B cell (primary cell): ENCODE data around the gene SLC35E1. TPM values are rescaled to one million over a fixed set of nuclear protein-coding genes. Genes with fewer than 3 reads are reported as not detected.

ENCODE experiments used
- ATAC-seq: fragments of 200-7000 bp; cut with Tn5 transposase; one replicate; pipeline ENCODE4 v1.10.0; 2021; ENCODE audit warnings: low read depth, mild to moderate bottlenecking, moderate number of reproducible peaks, moderate library complexity
- CTCF ChIA-PET: fragments of 350-600 bp; sonication (Branson Sonifier 250); formaldehyde crosslinking; loops from one replicate; lab custom pipeline; 2021; ENCODE audit warnings: antibody characterized with exemption, inconsistent platforms; lab: Charles Lee
- POLR2A ChIA-PET: fragments of 350-600 bp; sonication (Branson Sonifier 250); formaldehyde crosslinking; loops from one replicate; lab custom pipeline; 2021; ENCODE audit warnings: antibody characterized with exemption; lab: Charles Lee
- DNase-seq: peaks from one replicate; pipeline ENCODE4 v3.0.0; 2013
- H2AFZ ChIP-seq: 2 replicates; pipeline ENCODE4 v1.6.1; 2012; ENCODE audit warnings: mild to moderate bottlenecking, low read depth, low read length; ENCODE audit not compliant: insufficient read depth, poor library complexity, severe bottlenecking
- H3K27ac ChIP-seq, 2 donors: 1 replicate in 1 of 2; 2 replicates in 1 of 2; pipeline ENCODE4 v1.5.1; 2012 to 2013; ENCODE audit warnings: low read length in 2 of 2, mild to moderate bottlenecking in 2 of 2, moderate library complexity in 1 of 2
- H3K27me3 ChIP-seq, 4 experiments: fragments of 200-600 bp in 1 of 4; sonication (generic) in 1 of 4; replicated peaks in 1 of 4; 1 replicate in 2 of 4; 2 replicates in 2 of 4; pipeline versions ENCODE4 v1.6.1 to v1.7.0; 2013 to 2016; ENCODE audit warnings: low read length in 3 of 4, mild to moderate bottlenecking in 2 of 4, mixed read lengths in 1 of 4, moderate library complexity in 1 of 4; ENCODE audit not compliant: insufficient read depth in 4 of 4, control insufficient read depth in 3 of 4; ENCODE audit errors: control extremely low read depth in 1 of 4
- H3K36me3 ChIP-seq, 2 experiments: replicated peaks in 1 of 2; 1 replicate in 1 of 2; 2 replicates in 1 of 2; pipeline versions ENCODE4 v1.6.1 to v1.7.1; 2013; ENCODE audit warnings: low read length in 1 of 2; ENCODE audit not compliant: insufficient read depth in 2 of 2, control insufficient read depth in 1 of 2; ENCODE audit errors: control extremely low read depth in 1 of 2, extremely low read depth in 1 of 2
- H3K4me1 ChIP-seq, 2 donors: fragments of 200-600 bp in 1 of 2; sonication (generic) in 1 of 2; 1 replicate in 1 of 2; 2 replicates in 1 of 2; pipeline versions ENCODE4 v1.5.1 to v1.6.1; 2013 to 2017; ENCODE audit warnings: low read length in 2 of 2; ENCODE audit not compliant: control insufficient read depth in 2 of 2, insufficient read depth in 2 of 2
- H3K4me2 ChIP-seq: replicated peaks from 2 replicates; pipeline ENCODE3; 2012; ENCODE audit warnings: mild to moderate bottlenecking, low read depth, low read length; ENCODE audit not compliant: poor library complexity, severe bottlenecking
- H3K4me3 ChIP-seq, 5 experiments: fragments of 200-600 bp in 1 of 5; sonication (generic) in 1 of 5; 1 replicate in 3 of 5; 2 replicates in 2 of 5; pipeline versions ENCODE4 v1.5.1 to v1.7.0; 2011 to 2016; ENCODE audit warnings: low read length in 4 of 5, mild to moderate bottlenecking in 4 of 5, low read depth in 2 of 5, control low read depth in 1 of 5, moderate library complexity in 1 of 5; ENCODE audit not compliant: insufficient read depth in 1 of 5; ENCODE audit errors: control extremely low read depth in 1 of 5, extremely low read depth in 1 of 5
- H3K79me2 ChIP-seq: fragments of 200-600 bp; sonication (generic); one replicate; pipeline ENCODE4 v1.6.0; 2016; ENCODE audit warnings: low read length; ENCODE audit not compliant: control insufficient read depth, insufficient read depth
- H3K9ac ChIP-seq: fragments of 200-600 bp; sonication (generic); 2 replicates; pipeline ENCODE4 v1.6.1; 2017; ENCODE audit warnings: mild to moderate bottlenecking, low read length, moderate library complexity
- H3K9me3 ChIP-seq, 3 donors: one replicate each; pipeline versions ENCODE4 v1.6.1 to v1.7.1; 2013; ENCODE audit warnings: low read length in 2 of 3; ENCODE audit not compliant: control insufficient read depth in 2 of 3, insufficient read depth in 1 of 3; ENCODE audit errors: control extremely low read depth in 1 of 3
- H4K20me1 ChIP-seq: 2 replicates; pipeline ENCODE4 v1.6.0; 2012; ENCODE audit warnings: mild to moderate bottlenecking, low read length; ENCODE audit not compliant: insufficient read depth, control insufficient read depth, poor library complexity, severe bottlenecking
- H3K27ac Mint-ChIP-seq: one replicate; pipeline ENCODE4 v1.8.0; 2021; ENCODE audit warnings: mixed read lengths
- H3K27me3 Mint-ChIP-seq: one replicate; pipeline ENCODE4 v1.8.0; 2021; ENCODE audit warnings: mixed read lengths
- H3K4me1 Mint-ChIP-seq: one replicate; pipeline ENCODE4 v1.8.0; 2021; ENCODE audit warnings: mixed read lengths
- H3K4me3 Mint-ChIP-seq: one replicate; pipeline ENCODE4 v1.8.0; 2021; ENCODE audit warnings: mixed read lengths
- H3K9me3 Mint-ChIP-seq: one replicate; pipeline ENCODE4 v1.8.0; 2022; ENCODE audit warnings: mixed read lengths; ENCODE audit not compliant: insufficient read depth
- CTCF ChIP-seq: fragments of 200-600 bp; IDR thresholded peaks from one replicate; pipeline ENCODE4 v1.8.0; 2022; ENCODE audit warnings: antibody characterized with exemption, mild to moderate bottlenecking
- EZH2 ChIP-seq: IDR thresholded peaks from 2 replicates; pipeline ENCODE4 v1.6.1; 2012; ENCODE audit warnings: borderline replicate concordance, low read depth, mild to moderate bottlenecking, moderate library complexity, low read length; ENCODE audit not compliant: insufficient read depth, poor library complexity, severe bottlenecking
- WGBS: methylation state at CpG from one replicate; pipeline ENCODE4 v1.1.5; 2013; ENCODE audit warnings: missing lambda C conversion rate; ENCODE audit not compliant: insufficient coverage; 5-methylcytosine and 5-hydroxymethylcytosine counted together
- intact Hi-C: fragments of 100-400 bp; cut with micrococcal nuclease; formaldehyde crosslinking; loops from one replicate; pipeline ENCODE4 v1.10.0; 2022
- polyA plus RNA-seq: library from polyadenylated mRNA; depleted of rRNA; stranded (reverse); fragments of >200 nt; gene quantifications from 2 replicates; pipeline ENCODE4 v1.2.3, GENCODE V29; 2012
- total RNA-seq, 2 donors: library from RNA; stranded (reverse); fragments of 120-200 nt in 1 of 2; gene quantifications; 1 replicate in 1 of 2; 2 replicates in 1 of 2; pipeline versions ENCODE4 v1.2.3 to v1.2.4, GENCODE V29; 2013 to 2022

SLC35E1 gene
- total and polyA plus RNA-seq, 2 donors (not counting 1 experiment from before 2014, with no cell fraction given), result 23.4 to 46.8 TPM

- intact Hi-C loops, result no loop called here
- H3K9me3 Mint-ChIP-seq, result no peaks in the 10 kb centered on the region
- DNase-seq (no peak), ATAC-seq (no peak)
- peaks cover 81% of the 10 kb centered on the region for H4K20me1 ChIP-seq
- peaks cover 0 to 11% of the 10 kb centered on the region in 2 experiments for H3K36me3 ChIP-seq
- no peak for TF ChIP-seq EZH2
- no peak for TF ChIP-seq CTCF
- H3K79me2 ChIP-seq, result peaks cover 100% of the 10 kb centered on the region
- H3K4me3 Mint-ChIP-seq, result no peak overlapping the region
- H2AFZ ChIP-seq, result no peak overlapping the region
- H3K27me3 ChIP-seq, result no peaks in the 10 kb centered on the region
- no peak overlapping the region for H3K4me3 ChIP-seq
- no peaks in the 10 kb centered on the region for H3K27me3 Mint-ChIP-seq
- H3K27ac ChIP-seq, result peak overlapping the region in 1 of 2 donors; percentile 56
- no peak overlapping the region for H3K9ac ChIP-seq
- H3K4me1 Mint-ChIP-seq, result peaks cover 74% of the 10 kb centered on the region
- ChIA-PET POLR2A (interaction anchor here (0.5 kb wide), 1 partner anchor 128 kb away, joined by 4 read pairs; no protein-coding TSS in a partner anchor), CTCF (interaction anchor here (1.1 to 2.3 kb wide), 2 partner anchors 10 to 20 kb away, joined by 3 to 8 read pairs; no protein-coding TSS in a partner anchor)
- H3K9me3 ChIP-seq, result peaks cover 0 to 2% (median 0%) of the 10 kb centered on the region in 3 donors
- peaks cover 46 to 57% of the 10 kb centered on the region in 2 donors for H3K4me1 ChIP-seq
- peak overlapping the region; percentile 42 for H3K27ac Mint-ChIP-seq
- peak overlapping the region; percentile 37 for H3K4me2 ChIP-seq
- 91% methylated on average over 8 of the region's 12 CpGs for WGBS
Observed at GRCh38 chr19:16607819-16608218, 35.6 kb upstream of the SLC35E1 start.

- H3K4me1 ChIP-seq, result peaks cover 38 to 59% of the 10 kb centered on the region in 2 donors
- peak overlapping the region in 1 of 2 donors; percentile 50 for H3K27ac ChIP-seq
- H3K27me3 Mint-ChIP-seq, result no peaks in the 10 kb centered on the region
- ChIA-PET POLR2A (interaction anchor here (2.1 kb wide), 1 partner anchor 14 kb away, joined by 4 read pairs; no protein-coding TSS in a partner anchor), CTCF (interaction anchor here (2.3 kb wide), 1 partner anchor 18 kb away, joined by 8 read pairs; no protein-coding TSS in a partner anchor)
- peaks cover 81% of the 10 kb centered on the region for H4K20me1 ChIP-seq
- no peak for TF ChIP-seq CTCF
- no peaks in the 10 kb centered on the region for H3K27me3 ChIP-seq
- H3K9ac ChIP-seq, result no peak overlapping the region
- H3K9me3 ChIP-seq, result peaks cover 0 to 7% (median 0%) of the 10 kb centered on the region in 3 donors
- H3K9me3 Mint-ChIP-seq, result no peaks in the 10 kb centered on the region
- H3K36me3 ChIP-seq, result peaks cover 0 to 11% of the 10 kb centered on the region in 2 experiments
- peak overlapping the region; percentile 16 for H3K4me2 ChIP-seq
- 93% methylated on average over 7 of the region's 8 CpGs for WGBS
- H3K79me2 ChIP-seq, result peaks cover 100% of the 10 kb centered on the region
- no peak for DNase-seq
- H3K4me1 Mint-ChIP-seq, result peaks cover 66% of the 10 kb centered on the region
- ATAC-seq, result no peak
- peak overlapping the region; percentile 3 for H3K4me3 Mint-ChIP-seq
- no peak overlapping the region for H2AFZ ChIP-seq
- H3K27ac Mint-ChIP-seq, result peak overlapping the region; percentile 11
- H3K4me3 ChIP-seq, result no peak overlapping the region
- intact Hi-C loops, result no loop called here
Observed at GRCh38 chr19:16605553-16605994, 33.4 kb upstream of the SLC35E1 start.
